ENCODE data around the gene HPGDS. TPM values are rescaled to one million over a fixed set of nuclear protein-coding genes. Genes with fewer than 3 reads are reported as not detected.
A peak's percentile ranks its signal among the peaks of the same experiment; 100 is the strongest.
"Not testable (repeated sequence)": the region's sequence is repeated elsewhere in the genome, so short reads cannot be mapped to it uniquely, and the experiment has no call there.

HPGDS gene
- total RNA-seq, 6 experiments from 2014 or later = 0.16 to 0.98 (median 0.54) TPM; not detected in 1

DNA sequence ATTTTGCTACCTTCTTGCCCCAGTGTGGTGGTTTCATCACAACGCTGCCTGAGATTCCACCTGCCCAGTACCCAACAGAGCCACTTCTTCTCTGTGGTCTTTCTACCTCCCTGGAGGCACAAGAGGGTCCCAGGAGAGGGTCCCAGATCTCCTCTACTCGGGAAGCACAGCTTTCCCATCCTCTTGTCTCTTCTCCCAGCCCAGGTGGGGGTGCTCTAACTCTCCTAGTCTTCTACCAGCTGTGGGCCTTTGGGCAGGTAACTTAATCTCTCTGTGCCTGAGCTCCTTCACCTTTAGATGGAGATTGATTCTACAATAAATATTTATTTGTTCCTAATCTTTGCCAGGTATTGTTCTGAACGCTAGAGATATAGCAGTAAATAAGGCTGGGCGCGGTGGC, 1.8 kb upstream of the HPGDS start:
- no peaks in the 10 kb centered on the region for H3K27me3 ChIP-seq
- 79% methylated on average over 4 of the region's 5 CpGs for WGBS (ENCODE audit: insufficient coverage, low coverage, low lambda C conversion rate, missing lambda C conversion rate)
- H3K4me1 ChIP-seq = no peaks in the 10 kb centered on the region
- no peaks in the 10 kb centered on the region for H3K36me3 ChIP-seq
- H3K4me3 ChIP-seq = no peak overlapping the region
- H3K27ac ChIP-seq = no peak overlapping the region
- DNase-seq = no peak
- no peaks in the 10 kb centered on the region for H3K9me3 ChIP-seq
- TF ChIP-seq, protein P1, sequence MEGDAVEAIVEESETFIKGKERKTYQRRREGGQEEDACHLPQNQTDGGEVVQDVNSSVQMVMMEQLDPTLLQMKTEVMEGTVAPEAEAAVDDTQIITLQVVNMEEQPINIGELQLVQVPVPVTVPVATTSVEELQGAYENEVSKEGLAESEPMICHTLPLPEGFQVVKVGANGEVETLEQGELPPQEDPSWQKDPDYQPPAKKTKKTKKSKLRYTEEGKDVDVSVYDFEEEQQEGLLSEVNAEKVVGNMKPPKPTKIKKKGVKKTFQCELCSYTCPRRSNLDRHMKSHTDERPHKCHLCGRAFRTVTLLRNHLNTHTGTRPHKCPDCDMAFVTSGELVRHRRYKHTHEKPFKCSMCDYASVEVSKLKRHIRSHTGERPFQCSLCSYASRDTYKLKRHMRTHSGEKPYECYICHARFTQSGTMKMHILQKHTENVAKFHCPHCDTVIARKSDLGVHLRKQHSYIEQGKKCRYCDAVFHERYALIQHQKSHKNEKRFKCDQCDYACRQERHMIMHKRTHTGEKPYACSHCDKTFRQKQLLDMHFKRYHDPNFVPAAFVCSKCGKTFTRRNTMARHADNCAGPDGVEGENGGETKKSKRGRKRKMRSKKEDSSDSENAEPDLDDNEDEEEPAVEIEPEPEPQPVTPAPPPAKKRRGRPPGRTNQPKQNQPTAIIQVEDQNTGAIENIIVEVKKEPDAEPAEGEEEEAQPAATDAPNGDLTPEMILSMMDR (IDR thresholded peaks at IDR 0.05) = no peak
- TF ChIP-seq POLR2A (IDR thresholded peaks at IDR 0.05) = no peak
- no peak for ATAC-seq
- intact Hi-C loops (cut with DNase I) = no loop called here

DNA sequence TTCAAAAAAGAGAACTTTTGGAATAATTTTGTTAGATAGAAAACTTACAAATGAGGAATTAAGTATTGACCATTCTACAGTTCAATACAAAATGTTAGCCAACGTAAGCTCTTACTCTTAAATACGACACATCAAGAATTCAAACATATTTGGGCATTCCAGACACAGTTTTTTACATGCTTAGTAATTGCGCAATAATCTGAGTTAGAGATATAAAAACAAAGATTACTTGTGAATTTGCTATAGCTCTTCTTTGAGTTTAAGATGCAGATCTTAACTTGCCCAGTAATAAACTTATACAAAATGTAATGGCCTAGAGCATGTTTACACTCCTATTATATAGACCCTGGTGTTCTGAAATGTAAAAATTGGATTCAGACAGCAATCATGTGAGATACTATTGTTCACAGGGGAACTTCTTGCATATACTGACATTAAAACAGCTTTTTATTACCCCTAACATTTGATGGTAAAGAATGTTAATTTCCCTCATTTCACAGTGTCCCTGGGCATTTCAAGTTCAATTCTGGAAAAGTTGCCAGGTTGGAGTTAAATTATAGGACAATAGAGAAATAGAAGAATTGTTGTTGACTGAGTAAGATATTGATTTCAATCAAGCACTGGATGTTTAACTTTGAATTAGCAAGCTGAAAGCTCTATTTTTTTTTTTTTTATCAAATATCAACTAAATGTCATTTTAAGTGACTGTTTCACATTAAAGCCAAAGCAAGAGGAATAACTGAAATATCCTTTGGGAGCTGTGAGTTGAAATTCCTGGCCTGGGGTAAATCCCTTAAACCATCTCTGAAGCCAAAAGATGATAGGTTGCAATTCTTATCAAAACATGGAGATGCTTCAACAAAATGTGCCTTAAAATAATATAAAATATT, 910 bp downstream of the HPGDS start:
- TF ChIP-seq POLR2A (IDR thresholded peaks at IDR 0.05) = no peak
- TF ChIP-seq, protein P1 (IDR thresholded peaks at IDR 0.05) = no peak
- Histone ChIP-seq H3K4me1 (no peaks in the 10 kb centered on the region), H3K9me3 (no peaks in the 10 kb centered on the region), H3K27me3 (no peaks in the 10 kb centered on the region), H3K4me3 (no peak overlapping the region), H3K36me3 (no peaks in the 10 kb centered on the region), H3K27ac (no peak overlapping the region)
- WGBS (ENCODE audit: insufficient coverage, low coverage, low lambda C conversion rate, missing lambda C conversion rate) = 71% methylated on average over 3 of the region's 3 CpGs
- intact Hi-C loops (cut with DNase I) = no loop called here
- DNase-seq (no peak), ATAC-seq (no peak)

DNA sequence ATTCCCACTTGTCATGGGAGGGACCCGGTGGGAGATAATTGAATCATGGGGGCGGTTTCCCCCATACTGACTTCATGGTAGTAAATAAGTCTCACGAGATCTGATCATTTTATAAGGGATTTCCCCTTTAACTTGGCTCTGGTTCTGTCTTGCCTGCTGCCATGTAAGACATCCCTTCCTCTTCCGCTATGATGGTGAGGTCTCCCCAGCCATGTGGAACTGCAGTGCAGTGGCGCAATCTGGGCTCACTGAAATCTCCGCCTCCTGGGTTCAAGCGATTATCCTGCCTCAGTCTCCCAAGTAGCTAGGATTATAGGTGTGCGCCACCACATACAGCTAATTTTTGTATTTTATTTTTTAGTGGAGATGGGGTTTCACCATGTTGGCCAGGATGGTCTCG, 2.9 kb downstream of the HPGDS start:
- Histone ChIP-seq H3K9me3 (no peaks in the 10 kb centered on the region), H3K27ac (no peak overlapping the region), H3K4me1 (no peaks in the 10 kb centered on the region), H3K4me3 (no peak overlapping the region), H3K27me3 (no peaks in the 10 kb centered on the region), H3K36me3 (no peaks in the 10 kb centered on the region)
- WGBS (ENCODE audit: insufficient coverage, low coverage, low lambda C conversion rate, missing lambda C conversion rate) = 60% methylated on average over 9 of the region's 9 CpGs
- TF ChIP-seq POLR2A (IDR thresholded peaks at IDR 0.05) = no peak
- TF ChIP-seq, protein P1 (IDR thresholded peaks at IDR 0.05) = no peak
- intact Hi-C loops (cut with DNase I) = no loop called here
- DNase-seq (no peak), ATAC-seq (peak in 2 of 4 donors; percentile 39 to 60)

DNA sequence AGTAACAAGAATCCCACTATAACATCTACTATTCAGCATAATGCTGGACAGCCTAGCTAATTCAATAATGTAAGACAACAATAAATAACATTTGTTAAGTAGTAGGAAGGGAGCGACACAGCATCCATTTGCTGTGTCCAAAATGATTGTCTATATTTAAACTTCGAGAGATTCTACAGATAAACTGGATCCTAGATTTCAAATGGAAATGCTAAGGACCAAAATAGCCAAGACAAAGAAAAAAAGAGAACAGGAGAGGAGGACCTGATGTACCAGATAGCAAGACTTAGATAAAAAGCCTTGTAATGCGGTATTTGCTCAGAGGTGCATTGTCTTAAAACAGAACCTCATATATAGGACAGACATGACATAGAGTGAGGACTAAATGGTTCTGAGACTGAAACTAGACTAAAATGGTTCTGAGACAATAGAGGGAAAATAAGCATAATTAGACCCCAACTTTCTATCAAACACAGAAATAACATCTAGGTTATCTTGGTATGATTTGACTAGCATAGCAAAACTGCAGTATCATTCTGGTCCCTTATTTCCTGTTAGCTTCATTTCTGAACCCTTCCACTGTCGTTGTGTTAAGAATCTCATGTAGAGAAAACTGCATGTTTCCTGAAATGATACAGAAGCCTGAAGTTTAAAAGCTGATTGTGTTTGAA, 3.8 kb downstream of the HPGDS start:
- H3K27ac ChIP-seq = no peak overlapping the region
- 59% methylated on average over 4 of the region's 4 CpGs for WGBS (ENCODE audit: insufficient coverage, low coverage, low lambda C conversion rate, missing lambda C conversion rate)
- no peaks in the 10 kb centered on the region for H3K36me3 ChIP-seq
- H3K9me3 ChIP-seq = no peaks in the 10 kb centered on the region
- H3K27me3 ChIP-seq = no peaks in the 10 kb centered on the region
- TF ChIP-seq, protein P1 (IDR thresholded peaks at IDR 0.05) = no peak
- TF ChIP-seq POLR2A (IDR thresholded peaks at IDR 0.05) = no peak
- intact Hi-C loops (cut with DNase I) = no loop called here
- ATAC-seq = no peak
- no peak overlapping the region for H3K4me3 ChIP-seq
- no peak for DNase-seq
- no peaks in the 10 kb centered on the region for H3K4me1 ChIP-seq

DNA sequence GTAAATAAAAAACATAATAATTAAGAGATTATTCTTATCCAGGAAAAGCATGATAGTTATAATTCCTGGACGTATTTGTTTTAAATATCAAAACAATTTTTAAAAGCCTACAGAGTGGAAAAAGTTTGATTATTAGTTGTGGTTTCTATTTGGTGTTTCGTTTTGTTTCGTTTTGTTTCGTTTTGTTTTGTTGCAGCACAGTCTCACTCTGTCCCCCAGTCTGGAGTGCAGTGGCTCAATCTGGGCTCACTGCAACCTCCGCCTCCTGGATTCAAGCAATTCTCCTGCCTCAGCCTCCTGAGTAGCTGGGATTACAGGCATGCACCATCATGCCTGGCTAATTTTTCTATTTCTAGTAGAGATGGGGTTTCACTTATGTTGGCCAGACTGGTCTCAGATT, 5.8 kb downstream of the HPGDS start:
- DNase-seq; H3K9me3 ChIP-seq; H3K36me3 ChIP-seq; H3K4me1 ChIP-seq; H3K4me3 ChIP-seq; H3K27me3 ChIP-seq; intact Hi-C loops (cut with DNase I); ATAC-seq; H3K27ac ChIP-seq: not testable (repeated sequence)
- 78% methylated on average over 5 of the region's 5 CpGs for WGBS (ENCODE audit: insufficient coverage, low coverage, low lambda C conversion rate, missing lambda C conversion rate)
